Amniotic stem cell (primary cell): ENCODE results near the gene OSBPL8.
A peak's percentile ranks its signal among the peaks of the same experiment; 100 is the strongest.
"Not testable (repeated sequence)": the region's sequence is repeated elsewhere in the genome, so short reads cannot be mapped to it uniquely, and the experiment has no call there.

Experiments used
- DNase-seq: peaks from one replicate; lab custom pipeline; 2025; lab: John Stamatoyannopoulos, UW

Gene OSBPL8

GRCh38 chr12:76523408-76523807 is 36.2 kb downstream of the OSBPL8 start:
- no peak for DNase-seq

DNA sequence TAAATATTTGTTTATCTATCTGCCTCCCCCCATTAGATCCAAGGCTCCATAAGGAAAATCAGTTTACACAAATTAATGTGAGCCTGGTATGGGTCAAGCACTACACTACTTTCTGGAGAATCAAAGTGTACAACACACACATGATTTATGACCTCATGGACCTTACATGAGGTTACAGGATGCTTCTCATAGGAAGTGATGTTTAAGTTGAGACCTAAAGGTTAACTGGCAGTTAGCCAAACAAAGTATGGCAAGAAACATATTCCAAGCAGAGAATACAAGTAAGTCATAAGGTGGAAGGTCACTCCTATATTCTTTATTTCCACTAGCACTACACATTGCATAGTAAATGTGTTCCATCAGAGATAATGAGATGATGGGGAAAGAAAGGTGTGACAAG is 39.2 kb downstream of the OSBPL8 start:
- DNase-seq = no peak

DNA sequence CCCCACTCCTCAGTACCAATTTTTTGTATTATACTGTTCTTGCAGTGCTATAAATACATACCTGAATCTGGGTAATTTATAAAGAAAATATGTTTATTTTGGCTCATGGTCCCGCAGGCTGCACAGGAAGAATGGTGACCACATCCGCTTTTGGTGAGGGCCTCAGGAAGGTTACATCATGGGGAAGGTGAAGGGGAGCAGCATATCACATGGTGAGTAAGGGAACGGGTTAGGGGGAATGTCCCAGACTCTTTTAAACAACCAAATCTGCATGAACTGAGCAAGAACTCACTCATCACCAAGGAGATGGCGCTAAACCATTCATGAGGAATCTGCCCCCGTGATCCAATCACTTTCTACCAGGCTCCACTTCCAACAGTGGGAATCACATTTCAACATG is 40.0 kb downstream of the OSBPL8 start:
- DNase-seq = no peak

GRCh38 chr12:76518699-76519098 is 40.9 kb downstream of the OSBPL8 start:
- no peak for DNase-seq

GRCh38 chr12:76515271-76515670 is 44.3 kb downstream of the OSBPL8 start:
- no peak for DNase-seq

DNA sequence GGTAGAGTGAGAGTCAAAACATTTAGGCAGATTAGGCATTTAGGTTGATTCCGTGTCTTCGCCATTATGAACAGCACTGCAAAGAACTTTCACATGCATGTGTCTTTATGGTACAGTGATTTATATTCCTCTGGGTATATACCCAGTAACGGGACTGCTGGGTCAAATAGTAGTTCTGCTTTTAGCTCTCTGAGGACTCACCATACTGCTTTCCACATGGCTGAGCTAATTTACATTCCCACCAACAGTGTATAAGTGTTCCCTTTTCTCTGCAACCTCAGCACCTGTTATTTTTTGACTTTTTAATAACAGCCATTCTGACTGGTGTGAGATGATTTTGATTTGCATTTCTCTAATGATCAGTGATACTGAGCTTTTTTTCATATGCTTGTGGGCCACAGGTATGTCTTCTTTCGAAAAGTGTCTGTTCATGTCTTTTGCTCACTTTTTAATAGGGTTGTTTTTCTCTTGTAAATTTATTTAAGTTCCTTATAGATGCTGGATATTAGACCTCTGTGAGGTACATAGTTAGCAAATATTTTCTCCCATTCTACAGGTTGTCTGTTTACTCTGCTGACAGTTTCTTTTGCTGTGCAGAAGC is 48.4 kb downstream of the OSBPL8 start:
- DNase-seq = not testable (repeated sequence)

GRCh38 chr12:76508128-76508980 is 51.2 kb downstream of the OSBPL8 start:
- DNase-seq = no peak

- no peak for DNase-seq
These were observed 53.4 kb downstream of the OSBPL8 start for GRCh38 chr12:76506149-76506548.

- no peak for DNase-seq
These were observed 54.5 kb downstream of the OSBPL8 start for GRCh38 chr12:76505050-76505449.

- DNase-seq = no peak
These were observed 55.0 kb downstream of the OSBPL8 start for GRCh38 chr12:76504606-76505005.

DNA sequence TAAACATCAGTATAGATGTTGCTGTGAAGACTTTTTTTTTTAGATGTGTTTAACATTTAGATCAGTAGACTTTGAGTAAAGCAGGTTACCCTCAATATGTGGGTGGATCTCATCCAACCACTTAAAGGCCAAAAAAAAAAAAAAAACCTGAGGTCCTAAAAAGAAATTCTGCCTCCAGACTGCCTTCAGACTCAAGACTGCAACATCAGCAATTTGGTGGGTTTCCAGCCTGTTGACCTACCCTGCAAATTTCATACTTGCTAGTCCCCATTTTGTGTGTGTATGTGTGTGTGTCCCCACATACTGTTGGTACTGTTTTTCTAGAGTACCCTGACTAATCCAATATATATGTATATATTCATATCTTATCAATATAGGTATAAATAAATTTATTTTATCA is 55.6 kb downstream of the OSBPL8 start:
- no peak for DNase-seq

- DNase-seq = no peak
These were observed 58.2 kb downstream of the OSBPL8 start for GRCh38 chr12:76501390-76501789.

- DNase-seq = not testable (repeated sequence)
These were observed 60.4 kb downstream of the OSBPL8 start for GRCh38 chr12:76499136-76499535.

GRCh38 chr12:76495556-76495955 is 64.0 kb downstream of the OSBPL8 start:
- no peak for DNase-seq

DNA sequence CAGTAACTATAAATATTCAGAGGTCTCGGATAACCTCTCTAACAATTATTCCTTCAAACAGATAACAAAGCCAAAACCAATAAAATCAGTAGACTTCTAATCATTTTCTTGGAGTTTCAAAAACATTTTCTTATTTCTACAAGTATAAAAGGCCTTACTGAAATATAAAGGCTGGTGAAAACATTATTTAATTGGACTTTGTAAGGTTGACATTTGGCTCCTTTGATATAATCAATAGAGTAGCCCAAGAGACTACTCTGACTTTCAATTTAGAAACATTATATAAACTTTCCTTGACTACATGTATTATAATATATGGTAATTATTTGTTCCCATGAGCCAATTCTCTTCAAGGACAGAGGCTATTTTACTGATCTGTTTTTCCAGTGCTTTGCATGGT is 68.3 kb downstream of the OSBPL8 start:
- DNase-seq = no peak

DNA sequence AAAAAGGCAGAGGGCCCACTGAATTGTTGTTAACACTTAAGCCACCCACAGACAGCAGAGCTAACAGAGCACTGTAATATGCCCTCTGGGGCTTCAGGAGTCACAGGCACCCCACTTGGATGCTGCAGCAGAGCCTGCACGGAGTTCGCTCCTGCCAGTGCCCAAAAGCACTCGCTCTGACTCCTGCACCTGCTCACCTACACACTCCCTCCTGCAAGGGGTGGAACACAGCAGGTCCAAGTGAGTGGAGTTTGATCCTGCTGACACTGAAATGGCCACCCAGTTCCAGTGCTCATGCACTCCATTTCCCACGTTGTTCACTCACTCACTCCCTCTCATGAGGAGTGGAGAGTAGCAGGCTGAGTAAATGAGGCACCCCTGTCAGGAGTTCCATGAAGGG is 68.8 kb downstream of the OSBPL8 start:
- DNase-seq = no peak

DNA sequence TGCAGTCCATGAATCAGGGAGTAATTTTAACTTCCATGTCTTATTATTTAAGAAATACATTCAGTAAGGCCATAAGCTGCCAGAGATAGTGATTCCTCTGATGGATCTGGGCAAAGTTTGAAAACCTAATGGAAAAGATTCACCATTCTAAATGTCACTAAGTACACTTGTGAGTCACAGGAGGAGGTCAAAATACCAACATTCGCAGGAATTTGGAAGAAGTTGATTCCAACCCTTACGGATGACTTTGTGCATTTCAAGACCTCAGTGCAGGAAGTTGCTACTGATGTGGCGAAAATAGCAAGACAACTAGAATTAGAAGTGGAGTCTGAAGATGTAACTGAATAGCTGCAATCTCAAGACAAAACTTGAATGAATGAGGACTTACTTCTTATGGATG is 69.8 kb downstream of the OSBPL8 start:
- no peak for DNase-seq

GRCh38 chr12:76486011-76486410 is 73.6 kb downstream of the OSBPL8 start:
- no peak for DNase-seq

- no peak for DNase-seq
These were observed 78.8 kb downstream of the OSBPL8 start for GRCh38 chr12:76480796-76481195.

DNA sequence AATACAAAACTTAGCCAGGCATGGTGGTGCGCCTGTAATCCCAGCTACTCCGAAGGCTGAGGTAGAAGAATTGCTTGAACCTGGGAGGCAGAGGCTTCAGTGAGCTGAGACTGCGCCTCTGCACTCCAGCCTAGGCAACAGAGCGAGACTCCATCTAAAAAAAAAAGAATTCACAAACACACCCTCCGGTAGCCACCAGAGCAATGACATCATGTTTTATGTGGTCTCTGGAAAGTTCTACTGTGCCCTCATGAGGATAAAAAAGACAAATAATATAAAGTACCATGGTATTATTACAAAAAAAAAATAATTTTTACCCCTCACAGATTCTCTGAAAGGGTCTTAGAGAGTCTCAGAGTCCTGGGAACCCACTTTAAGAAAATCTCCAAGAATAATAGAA is 81.5 kb downstream of the OSBPL8 start:
- DNase-seq = no peak

DNA sequence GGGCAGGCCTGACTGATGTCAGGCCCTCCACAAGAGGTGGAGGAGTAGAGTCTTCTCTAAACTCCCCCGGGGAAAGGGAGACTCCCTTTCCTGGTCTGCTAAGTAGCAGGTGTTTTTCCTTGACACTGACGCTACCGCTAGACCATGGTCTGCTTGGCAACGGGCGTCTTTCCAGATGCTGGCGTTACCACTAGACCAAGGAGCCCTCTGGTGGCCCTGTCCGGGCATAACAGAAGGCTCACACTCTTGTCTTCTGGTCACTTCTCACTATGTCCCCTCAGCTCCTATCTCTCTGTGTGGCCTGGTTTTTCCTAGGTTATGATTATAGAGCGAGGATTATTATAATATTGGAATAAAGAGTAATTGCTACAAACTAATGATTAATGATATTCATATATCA is 86.7 kb downstream of the OSBPL8 start:
- DNase-seq = not testable (repeated sequence)

DNA sequence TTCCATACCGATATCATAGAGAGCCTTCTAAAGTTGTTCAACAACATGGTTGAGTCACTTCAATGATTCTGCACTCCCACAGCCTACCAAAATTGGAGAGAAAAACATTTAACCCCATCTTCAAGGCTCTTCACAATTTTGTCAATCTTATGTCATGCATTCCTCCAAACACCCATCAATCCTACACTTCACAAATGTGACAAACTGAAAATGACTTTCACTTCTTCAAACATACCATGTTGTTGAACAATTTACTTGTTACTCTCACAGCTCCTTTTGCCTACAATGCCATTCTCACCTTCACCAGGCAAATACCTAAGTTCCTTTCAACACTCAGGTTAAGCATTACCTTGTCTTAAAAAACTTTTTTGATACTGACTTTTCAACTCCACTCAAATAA is 88.0 kb downstream of the OSBPL8 start:
- DNase-seq = no peak

DNA sequence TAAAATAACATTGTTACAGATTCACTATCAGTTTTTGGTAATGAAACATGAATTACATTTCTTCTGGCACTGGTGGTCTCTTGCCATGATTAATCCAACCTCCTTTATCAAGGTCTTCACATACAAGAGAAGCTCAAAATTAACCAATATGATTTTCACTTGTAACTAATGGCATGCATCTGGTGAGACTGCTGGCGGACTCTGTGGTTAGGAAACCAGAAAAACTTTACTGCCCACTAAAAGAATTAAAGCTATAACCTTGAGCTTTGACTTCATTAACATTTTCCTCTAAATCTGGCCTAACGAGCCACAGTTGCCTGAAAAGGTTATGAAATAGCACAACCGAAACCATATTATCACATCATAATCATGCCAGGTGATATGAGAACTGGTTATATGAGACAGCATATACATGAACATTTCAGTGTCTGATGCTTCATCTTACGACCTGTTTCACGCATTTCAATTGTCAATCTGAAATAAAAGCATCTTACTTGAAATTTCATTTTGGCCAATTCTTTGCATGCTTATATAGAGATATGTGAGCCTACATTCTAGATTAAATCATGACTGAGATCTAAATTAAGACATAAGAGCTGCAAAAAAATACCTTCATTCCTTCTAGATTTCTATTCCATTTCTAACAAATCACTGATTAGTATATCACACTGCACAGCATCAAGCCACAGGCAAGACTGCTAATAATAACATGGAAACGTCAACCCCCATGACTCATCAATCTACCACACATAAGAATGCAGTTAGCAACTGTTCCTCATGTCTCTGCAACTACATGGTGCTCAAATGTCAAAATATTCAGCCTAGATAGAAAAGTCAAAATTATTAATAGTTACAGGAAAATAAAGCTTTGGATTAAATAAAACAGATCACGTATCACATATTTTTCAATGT is 89.3 kb downstream of the OSBPL8 start:
- DNase-seq = peak; percentile 26
